ENCODE results near the gene C2orf81.

DNA sequence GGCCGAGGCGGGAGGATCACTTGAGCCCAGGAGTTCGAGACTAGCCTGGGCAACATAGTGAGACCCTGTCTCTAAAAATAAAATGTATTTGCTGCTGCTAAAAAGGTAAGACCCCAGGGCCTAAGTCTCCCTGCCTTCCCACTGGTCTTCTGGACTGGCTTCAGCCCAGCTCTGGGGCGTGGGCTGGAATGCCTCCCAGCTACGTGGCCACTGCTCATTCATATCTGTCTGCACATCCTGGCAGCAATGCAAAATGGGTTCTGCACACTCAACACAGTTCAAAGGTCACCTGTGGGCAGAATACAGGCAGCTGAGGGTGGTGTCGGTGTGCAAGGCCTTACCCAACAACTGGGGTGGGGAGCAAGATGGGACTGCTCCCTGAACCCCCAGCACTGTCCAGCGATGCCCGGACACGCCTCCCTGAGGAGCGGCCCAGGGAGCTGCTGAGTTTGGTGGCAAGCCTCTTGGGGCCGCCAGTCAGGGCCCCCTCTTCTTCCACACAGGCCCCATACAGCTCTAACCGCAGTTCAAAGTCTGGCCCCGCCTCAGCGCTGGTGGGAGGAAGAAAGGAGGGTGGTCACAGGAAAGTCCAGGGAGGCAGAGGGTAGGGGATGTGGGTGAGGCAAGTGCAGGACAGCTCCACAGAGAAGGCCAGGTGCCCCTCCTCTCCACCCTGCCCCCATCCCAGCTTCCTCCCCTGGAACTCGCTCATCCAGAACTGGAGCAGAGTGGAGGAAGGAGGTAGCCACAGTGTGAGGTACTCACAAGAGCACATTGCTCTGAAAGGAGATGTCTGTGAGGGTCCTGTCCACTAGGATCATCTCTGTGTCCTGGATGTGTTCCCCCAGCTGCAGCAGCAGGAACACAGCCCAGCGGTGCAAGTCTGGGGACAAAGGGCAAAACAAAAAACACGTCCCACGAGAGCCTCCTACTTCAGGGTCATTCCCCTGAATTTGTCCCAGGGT is 8.3 kb upstream of the C2orf81 start:
- no peak for TF ChIP-seq POLR2A (IDR thresholded peaks at IDR 0.05)
- TF ChIP-seq, protein P1, sequence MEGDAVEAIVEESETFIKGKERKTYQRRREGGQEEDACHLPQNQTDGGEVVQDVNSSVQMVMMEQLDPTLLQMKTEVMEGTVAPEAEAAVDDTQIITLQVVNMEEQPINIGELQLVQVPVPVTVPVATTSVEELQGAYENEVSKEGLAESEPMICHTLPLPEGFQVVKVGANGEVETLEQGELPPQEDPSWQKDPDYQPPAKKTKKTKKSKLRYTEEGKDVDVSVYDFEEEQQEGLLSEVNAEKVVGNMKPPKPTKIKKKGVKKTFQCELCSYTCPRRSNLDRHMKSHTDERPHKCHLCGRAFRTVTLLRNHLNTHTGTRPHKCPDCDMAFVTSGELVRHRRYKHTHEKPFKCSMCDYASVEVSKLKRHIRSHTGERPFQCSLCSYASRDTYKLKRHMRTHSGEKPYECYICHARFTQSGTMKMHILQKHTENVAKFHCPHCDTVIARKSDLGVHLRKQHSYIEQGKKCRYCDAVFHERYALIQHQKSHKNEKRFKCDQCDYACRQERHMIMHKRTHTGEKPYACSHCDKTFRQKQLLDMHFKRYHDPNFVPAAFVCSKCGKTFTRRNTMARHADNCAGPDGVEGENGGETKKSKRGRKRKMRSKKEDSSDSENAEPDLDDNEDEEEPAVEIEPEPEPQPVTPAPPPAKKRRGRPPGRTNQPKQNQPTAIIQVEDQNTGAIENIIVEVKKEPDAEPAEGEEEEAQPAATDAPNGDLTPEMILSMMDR (IDR thresholded peaks at IDR 0.05), result peak in 1 of 3 donors; percentile 27

Data from lower leg skin (tissue), 3 donors.